GM19372 (cell line): ENCODE measurements around the gene VAMP8.
"Not testable (repeated sequence)": the region's sequence is repeated elsewhere in the genome, so short reads cannot be mapped to it uniquely, and the experiment has no call there.

ENCODE experiments used
- ATAC-seq: cut with Tn5 transposase; IDR thresholded peaks from one replicate; pipeline ENCODE4 v1.9.1; 2021; ENCODE audit warnings: mild to moderate bottlenecking, low read depth, moderate library complexity; ENCODE audit not compliant: unreplicated experiment

The VAMP8 gene

GRCh38 chr2:85596026-85596333 is 18.6 kb downstream of the VAMP8 start:
- ATAC-seq, result no peak

DNA sequence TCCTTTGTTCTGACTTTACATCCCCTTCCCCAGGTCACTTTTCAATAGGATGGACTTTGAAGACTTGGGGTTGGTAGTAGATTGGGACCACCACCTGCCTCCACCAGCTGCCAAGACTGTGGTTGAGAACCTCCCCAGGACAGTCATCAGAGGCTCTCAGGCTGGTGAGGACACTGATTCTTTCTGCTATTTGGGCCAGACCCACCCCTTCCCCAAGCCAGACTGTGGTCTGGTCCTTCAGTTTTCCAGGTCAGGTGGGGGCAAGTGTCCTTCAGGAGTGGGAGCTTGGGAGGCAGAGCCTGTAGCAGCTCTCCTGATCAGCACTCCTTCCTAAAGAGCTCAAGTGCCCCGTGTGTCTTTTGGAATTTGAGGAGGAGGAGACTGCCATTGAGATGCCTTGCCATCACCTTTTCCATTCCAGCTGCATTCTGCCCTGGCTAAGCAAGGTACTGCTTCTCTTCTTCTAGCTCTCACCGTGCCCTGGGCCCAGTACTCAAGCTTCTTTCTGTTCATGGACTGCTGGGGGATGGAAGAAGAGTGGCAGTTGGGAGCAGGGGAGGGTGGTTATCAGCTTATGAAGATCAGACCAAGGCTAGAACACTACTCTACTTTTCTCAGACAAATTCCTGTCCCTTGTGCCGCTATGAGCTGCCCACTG is 19.2 kb downstream of the VAMP8 start:
- no peak for ATAC-seq

DNA sequence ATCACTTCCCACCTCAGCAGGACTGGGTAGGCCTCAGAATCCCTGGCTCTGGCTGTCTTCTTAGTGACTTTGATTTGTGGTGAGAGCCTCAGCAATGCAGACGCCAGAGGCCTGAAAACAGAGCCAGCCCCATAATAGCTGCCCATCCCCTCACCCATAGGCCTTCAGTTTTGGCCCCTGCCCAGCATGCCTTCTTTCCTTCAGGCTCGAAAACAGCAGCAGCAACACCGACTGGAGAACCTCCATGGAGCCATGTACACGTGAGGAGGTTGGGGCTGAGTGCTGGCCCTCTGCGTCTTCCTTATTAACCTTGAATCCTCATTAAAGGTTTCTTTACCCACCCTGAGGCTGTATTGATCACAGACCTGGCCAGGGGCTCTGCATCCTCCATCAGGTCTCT is 19.9 kb downstream of the VAMP8 start:
- ATAC-seq, result no peak

DNA sequence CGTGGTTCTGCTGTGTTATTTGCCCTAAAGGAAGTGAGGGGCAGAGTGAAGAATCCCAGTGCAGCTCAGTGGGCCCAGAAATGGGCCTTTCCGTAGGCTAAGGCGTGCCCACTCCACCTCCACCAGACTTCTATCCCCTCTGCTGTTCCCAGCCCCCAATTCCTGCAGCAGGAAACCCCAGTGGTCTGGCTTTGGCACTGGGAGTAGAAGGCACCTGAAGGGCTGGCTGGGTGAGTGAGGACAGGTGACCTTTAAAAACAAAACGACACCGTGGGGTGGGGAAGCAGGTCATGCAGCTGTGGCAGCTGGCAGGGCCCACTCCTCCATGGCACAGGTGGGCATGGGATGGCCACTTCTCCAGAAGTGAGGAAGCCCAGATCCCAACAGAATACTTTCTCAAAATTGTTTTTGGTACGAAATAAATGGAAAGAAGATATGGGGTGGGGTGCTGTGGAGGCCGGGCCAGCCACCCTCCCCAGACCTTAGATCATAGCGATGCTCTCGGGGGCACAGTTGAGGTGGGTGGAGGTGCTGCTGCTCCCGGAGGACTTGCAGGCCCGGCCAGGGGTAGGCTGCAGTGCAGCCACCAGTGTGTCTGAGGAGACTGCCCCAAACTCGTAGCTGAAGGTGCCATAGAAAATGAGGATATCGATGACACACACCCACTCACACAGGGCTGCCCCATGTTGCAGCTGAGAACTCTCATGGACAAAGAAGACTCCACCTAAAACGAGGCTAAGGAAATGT is 21.4 kb downstream of the VAMP8 start:
- ATAC-seq, result no peak

DNA sequence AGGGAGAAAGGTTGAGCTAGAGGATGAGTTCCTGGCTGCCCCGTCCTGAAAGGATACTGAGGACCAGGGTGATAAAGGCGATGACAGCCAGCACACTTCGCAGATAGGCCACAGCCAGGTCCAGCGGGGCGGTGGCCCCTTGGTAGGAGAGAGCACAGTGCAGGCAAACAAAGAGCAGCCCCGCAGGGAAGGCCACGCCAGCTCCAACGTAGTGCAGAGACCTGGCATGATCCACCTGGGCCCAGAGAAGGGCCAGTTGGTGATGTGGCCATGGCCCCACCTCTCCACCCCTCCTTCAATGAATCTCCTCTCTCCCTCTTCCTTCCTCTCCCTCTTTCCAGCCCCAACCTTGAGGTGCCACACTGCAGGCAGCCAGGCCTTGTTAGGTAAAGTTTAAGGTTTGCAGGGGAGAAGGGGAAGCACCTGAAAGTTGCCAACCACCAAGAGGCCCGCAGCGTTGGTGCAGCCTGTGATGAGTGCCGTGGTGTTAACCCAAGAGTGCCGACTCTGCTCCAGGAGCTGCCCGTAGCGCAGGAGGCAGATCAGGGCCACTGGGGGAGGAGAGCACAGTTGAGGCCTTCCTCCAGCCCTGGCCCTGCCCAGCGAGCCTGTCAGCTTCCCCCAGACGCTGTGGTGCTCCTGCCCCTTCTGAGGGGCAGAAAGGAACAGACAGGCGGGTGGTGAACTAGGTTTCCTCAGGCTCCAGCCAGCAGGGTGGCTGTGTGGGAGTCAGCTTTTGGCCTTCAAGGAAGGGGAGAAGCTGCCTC is 22.3 kb downstream of the VAMP8 start:
- no peak for ATAC-seq

DNA sequence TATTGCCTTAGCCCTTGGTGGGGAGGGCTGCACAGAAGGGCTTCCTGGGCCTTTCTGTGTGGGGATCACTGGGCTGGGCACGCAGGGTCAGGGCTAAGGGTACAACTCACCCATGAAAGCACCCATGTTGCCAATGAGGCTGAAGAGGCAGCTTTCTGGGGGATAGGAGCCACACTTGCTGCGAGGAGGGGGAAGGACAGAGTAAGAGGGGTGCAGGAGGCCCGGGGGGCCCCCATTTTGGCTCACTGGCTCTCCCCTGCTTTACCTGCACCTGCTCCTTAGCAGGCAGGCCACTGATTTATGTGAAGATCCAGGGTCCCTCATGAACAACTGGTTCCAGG is 22.8 kb downstream of the VAMP8 start:
- no peak for ATAC-seq

- no peak for ATAC-seq
Measured at GRCh38 chr2:85600951-85601770, 23.8 kb downstream of the VAMP8 start.

GRCh38 chr2:85601771-85602475 is 24.5 kb downstream of the VAMP8 start:
- peak; percentile 43 for ATAC-seq

- ATAC-seq, result peak; percentile 96
Measured at GRCh38 chr2:85602476-85603234, 25.3 kb downstream of the VAMP8 start, which contains the start of gene TMEM150A. TMEM150A (minus strand) TSS chr2:85602698; CDS start chr2:85601948, 750 bp downstream.

DNA sequence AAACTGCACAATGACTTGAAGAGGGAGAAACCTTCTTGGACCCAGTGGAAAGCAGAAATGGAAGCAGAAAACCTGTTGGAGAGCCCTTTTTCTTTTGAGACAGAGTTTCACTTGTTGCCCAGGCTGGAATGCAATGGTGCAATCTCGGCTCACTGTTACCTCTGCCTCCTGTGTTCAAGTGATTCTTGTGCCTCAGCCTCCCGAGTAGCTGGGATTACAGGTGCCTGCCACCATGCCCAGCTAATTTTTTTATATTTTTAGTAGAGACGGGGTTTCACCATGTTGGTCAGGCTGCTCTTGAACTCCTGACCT is 26.7 kb downstream of the VAMP8 start:
- ATAC-seq, result not testable (repeated sequence)

DNA sequence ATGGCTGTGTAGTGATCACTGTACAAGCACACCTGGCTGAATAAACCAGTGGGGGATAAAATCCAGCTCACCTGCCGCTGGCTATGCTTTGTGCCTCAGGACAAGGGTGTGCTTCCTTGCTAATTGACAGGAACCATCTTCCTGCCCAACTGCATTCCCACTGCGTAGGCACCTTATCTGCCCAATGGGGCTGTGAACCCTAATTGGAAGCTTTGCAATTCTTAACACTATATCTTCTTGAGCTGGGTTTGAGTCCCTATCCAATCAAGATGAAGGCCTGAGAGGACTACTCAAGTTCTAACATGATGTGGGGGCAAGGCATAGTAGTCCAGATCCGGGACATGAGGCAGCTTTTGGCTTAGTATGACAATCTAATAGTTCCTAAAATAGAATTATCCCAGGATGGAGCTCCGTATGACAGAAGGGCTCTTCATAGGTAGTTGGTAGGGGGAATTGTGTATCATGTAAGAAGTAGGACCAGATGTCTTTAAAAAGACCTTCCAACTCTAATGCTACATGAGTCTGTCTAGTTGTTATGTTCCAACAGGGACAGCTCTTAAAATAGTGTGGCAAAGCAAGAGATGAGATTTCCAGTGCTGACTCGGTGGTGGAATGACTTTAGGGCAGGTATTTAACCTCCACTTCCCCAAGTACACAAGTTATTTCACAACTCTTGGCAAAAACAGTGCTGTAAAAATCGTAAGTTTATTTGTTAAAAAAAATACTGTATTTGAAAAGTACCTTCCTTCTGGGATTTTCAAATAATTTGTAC is 27.4 kb downstream of the VAMP8 start:
- no peak for ATAC-seq

DNA sequence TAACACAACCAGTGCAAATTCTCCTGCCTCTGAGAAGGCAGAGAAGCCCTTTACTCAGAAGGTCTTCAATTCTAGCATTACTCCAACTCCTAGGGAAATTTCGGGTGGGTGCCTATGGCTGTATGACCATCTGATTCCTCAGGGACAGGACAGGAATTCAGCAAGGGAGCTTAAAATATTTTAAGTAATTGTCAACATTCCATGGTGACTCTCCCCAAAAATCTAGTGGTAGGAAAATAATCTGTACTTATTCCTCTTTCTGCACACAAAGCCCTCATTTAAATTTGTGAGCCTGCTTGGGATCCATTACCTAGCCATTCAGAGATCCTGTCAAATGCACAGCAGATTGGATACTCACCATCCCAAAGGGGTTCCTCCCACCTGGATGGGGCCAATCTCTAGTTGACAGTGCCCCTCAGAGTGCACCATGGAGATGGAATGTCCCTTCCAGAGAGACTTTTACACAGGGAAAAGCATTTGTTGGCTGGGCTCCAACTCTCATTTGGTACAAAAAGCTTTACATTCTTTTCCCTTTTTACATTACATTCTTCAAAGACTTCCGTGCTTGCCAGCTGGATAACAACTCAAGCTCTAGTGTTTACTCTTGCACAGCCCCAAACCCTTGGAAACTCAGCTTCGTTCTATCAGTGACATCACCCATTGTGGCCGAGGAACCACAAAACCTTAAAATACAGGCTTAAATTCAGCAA is 28.2 kb downstream of the VAMP8 start:
- ATAC-seq, result no peak

DNA sequence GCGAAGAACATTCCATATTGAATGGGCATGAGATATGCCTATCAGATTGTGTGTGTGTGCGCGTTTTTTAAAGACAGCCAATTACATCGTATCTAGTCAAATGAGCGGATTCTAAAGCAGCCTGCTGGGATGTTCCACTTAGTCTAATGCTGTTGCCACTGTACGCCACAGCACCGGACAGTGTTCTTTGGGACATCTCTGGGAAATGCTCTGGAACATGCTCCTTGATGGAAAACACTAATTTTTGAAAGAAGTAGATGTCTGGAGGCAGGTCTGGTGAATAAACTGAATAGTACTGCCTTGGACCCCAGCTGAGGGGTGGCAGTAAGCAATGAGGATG is 28.7 kb downstream of the VAMP8 start:
- ATAC-seq, result no peak

- no peak for ATAC-seq
Measured at GRCh38 chr2:85607268-85608215, 30.2 kb downstream of the VAMP8 start.

- ATAC-seq, result no peak
Measured at GRCh38 chr2:85611217-85611704, 33.9 kb downstream of the VAMP8 start.

- ATAC-seq, result peak; percentile 73
Measured at GRCh38 chr2:85611705-85612587, 34.6 kb downstream of the VAMP8 start, which contains the start of gene C2orf68. C2orf68 (minus strand) TSS chr2:85612066; CDS start chr2:85611984, 82 bp downstream.
